Stimulated activated CD4-positive, alpha-beta T cell treated with anti-CD3 and anti-CD28 coated beads, Interleukin-1b, Interleukin-23, amount 100 ng/mL, for 24 hours (primary cell): ENCODE measurements around the gene ADCY2.

Experiments
- DNase-seq, 4 experiments: peaks; one replicate each; pipeline ENCODE4 v3.0.0-alpha.2; 2020; ENCODE audit warnings: low read depth in 4 of 4, low spot score in 1 of 4

ADCY2 gene

DNA sequence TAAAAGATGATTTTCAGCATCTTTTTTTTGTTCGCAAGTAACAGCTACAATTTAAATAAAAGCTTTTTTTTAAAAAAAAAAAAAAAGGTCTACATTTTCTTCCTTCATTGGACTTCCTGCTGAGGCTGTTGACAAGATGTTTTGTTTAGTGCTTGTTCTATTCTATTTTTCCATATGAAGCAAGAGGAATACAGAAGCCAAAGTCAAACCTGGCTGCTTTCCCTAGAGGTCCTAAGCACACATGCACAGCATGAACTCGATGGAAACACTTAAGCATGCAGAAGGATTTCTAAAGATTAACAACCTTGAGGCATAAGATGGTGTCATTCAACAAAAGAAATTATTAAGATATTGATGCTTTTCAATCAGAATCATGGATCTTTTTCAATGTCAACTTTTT is 105.1 kb downstream of the ADCY2 start:
- DNase-seq, result no peak

- DNase-seq, result no peak
Observed at GRCh38 chr5:7503564-7503963, 107.6 kb downstream of the ADCY2 start.

DNA sequence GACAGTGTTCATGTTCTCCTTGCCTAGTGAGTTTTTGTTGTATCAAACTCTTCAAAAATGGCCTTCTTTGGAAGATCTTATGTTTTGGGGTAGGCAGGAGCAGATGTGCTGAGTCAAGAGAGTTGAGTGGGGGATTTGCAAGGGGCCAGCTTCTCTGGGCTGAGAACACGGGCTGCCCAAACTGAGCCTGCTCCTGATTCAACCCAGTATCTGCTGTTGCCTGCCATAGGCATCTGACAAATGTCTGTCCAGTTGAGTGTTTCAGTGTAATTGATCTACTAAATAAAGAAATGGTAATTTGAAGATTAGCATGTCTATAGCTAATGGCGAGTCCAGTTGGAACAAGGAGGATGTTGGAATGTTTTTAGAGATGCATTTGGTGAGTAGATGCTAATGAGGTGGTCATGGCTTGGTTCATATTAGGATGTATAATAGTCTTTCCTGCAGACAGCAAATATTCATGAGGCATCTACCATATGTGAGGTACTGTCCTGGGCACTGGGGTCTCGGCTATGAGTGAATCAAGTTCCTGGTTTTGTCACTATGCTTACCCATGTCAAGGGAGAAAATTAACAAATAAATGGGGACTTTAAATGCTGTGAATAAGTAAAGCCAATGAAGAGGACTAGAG is 119.5 kb downstream of the ADCY2 start:
- DNase-seq, result no peak

DNA sequence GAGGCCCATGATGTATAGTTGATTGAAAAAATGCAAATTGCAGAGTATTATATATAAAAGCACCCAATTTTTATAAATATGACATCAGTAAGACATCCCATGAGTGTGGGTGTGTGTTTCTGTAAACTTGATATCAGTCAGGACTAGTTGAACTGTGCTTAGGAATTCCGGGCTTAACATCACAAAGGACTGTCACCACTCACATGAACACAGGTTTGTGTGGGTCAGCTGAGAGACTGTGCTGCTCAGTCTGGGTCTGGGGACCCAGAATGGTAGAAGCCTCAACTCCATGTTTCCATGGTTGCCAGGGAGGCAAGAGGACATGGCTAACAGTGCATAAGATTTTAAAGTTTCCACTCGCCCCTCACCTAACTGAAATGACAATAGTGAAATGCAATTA is 120.3 kb downstream of the ADCY2 start:
- DNase-seq, result no peak

GRCh38 chr5:7517006-7517405 is 121.1 kb downstream of the ADCY2 start:
- DNase-seq, result no peak

GRCh38 chr5:7518947-7519560 is 123.1 kb downstream of the ADCY2 start:
- DNase-seq, result no peak

DNA sequence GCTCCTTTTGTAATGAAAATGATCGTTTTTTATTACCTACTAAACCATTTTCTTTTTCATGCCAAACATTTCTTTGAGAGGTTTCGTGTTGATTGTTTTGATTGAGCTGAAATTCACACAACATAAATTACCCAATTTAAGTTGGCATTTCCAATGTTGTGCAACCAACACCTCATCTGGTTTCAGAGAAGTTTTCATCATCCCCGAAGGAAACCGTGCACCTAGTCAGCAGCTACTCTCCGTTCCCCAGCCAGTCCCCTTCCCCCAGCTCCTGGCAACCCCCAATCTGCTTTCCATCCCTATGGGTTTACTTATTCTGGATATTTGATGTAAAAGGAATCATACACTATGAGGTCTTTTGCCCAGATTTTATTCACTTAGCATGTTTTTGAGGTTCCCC is 123.6 kb downstream of the ADCY2 start:
- DNase-seq, result no peak

GRCh38 chr5:7529880-7530279 is 133.9 kb downstream of the ADCY2 start:
- no peak for DNase-seq

DNA sequence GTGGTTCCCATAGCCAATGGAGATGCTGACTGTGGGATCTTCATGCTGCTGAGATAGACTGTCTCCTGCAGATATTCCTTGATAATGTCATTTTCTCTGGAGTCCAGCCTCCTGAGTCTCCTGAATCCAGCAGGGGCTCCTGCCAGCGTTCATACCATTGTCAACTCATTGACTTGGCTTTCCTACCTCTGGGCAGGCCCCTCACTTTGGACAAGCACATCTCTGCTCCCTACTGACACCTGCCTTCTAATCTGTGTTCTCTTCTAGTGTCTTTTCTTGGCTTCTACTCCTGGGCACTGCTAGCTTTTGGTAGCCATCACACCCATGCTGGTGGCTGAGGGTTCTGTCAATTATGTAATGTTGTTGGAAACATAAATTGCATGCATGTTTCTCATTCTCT is 138.0 kb downstream of the ADCY2 start:
- DNase-seq, result no peak

- DNase-seq, result no peak
Observed at GRCh38 chr5:7534505-7534904, 138.6 kb downstream of the ADCY2 start.

DNA sequence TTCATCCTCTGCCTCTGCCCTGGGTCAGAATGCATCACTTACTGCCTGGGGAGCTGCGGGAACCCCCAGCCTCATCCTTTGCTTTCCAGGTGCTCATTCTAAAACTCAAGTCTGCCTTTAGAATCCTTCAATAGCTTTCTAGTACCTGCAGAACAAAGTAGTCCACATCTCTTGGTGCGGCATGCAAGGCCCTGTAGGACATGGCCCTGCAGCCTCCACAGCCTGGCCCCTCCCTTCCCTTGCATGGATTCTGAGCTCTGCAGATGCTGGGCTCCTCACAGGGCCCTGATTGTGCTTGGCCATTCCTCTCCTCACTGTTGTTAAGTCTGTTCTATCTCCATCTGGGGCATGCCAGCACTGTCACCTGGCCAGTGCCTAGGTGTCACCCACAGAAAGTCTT is 141.6 kb downstream of the ADCY2 start:
- no peak for DNase-seq

- no peak for DNase-seq
Observed at GRCh38 chr5:7539571-7539970, 143.6 kb downstream of the ADCY2 start.

DNA sequence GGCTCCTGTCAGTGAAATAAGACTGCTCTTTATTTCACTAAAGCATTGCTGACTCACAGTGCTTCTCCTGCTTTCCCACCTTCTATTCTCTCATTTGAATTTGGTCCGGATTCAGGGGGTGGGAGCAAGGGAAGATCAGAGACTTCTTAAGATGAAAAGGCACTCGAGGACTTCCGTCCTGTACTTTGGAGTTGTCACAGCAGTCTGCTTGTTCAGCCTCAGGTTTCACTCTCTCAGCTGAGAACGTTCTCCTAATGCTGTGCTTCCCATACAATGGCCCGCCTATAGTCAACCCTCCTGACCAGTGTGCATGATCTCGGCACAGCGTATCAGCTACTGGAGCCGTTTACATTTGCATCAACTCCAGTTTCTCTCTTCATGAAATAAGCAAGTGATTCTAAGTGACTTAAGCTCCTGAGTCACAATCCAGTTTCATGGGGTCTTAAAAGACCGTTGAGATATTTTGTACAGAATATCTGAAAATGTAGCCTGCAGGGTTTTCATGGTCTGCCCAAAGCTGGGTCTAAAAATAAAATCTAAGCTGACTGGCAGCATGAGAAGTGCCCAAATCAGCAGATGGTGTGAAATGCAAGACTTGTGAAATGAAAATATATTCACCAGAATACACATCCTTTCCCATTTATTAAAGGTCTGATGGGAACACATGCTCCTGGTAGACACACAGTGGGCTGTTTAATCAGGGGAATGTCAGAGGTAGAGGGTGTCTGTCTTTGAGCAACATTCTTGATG is 145.0 kb downstream of the ADCY2 start:
- no peak for DNase-seq

GRCh38 chr5:7541898-7542297 is 146.0 kb downstream of the ADCY2 start:
- DNase-seq, result no peak

GRCh38 chr5:7546555-7546954 is 150.6 kb downstream of the ADCY2 start:
- DNase-seq, result no peak

- no peak for DNase-seq
Observed at GRCh38 chr5:7548596-7548995, 152.7 kb downstream of the ADCY2 start.

GRCh38 chr5:7565559-7565958 is 169.6 kb downstream of the ADCY2 start:
- no peak for DNase-seq

GRCh38 chr5:7576023-7576715 is 180.2 kb downstream of the ADCY2 start:
- no peak for DNase-seq

DNA sequence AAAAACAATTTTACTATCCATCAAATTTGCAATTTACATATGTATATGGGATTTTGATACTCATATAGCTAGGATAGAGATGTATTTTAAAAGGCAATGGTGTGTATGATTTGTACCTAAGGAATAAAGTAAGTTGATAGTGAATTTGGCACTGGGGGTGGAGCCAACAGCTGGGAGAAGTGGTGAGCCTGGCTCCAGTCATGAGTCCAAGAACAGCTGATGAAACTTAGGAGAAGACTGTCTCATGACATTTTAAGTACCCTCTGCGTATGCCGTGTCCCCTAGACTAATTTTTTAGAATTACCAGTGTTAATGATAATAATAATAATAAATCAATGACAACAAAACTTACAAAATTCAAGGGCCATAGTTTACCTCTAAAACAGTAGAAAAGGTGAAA is 181.4 kb downstream of the ADCY2 start:
- no peak for DNase-seq

DNA sequence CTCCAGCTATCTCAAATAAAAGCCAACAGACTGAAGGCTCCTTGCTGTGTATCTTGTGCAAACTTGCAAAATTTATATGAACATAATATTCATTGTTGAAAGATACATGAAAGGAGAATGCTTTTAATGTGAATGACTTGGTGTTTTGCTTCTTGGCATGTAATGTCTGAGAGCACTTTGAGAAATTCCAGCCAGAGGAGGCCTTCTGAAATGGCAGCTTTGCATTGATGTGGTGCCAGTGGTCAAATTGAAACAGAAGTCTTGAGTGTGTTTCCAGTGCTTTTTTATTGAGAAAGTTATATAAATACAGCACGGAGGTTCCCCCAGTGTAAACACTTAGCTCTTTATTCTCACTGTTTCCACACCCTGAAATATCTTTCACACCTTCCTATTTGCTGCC is 182.1 kb downstream of the ADCY2 start:
- no peak for DNase-seq

GRCh38 chr5:7584749-7585148 is 188.8 kb downstream of the ADCY2 start:
- no peak for DNase-seq

- DNase-seq, result no peak
Observed at GRCh38 chr5:7585807-7586206, 189.9 kb downstream of the ADCY2 start.
